HG03066 (cell line): Measurements from ENCODE around the gene RABEPK.
"Not testable (repeated sequence)": the region's sequence is repeated elsewhere in the genome, so short reads cannot be mapped to it uniquely, and the experiment has no call there.

Experiments
- ATAC-seq: cut with Tn5 transposase; IDR thresholded peaks from one replicate; pipeline ENCODE4 v1.9.1; 2021; ENCODE audit warnings: low read depth; ENCODE audit not compliant: unreplicated experiment

RABEPK gene

GRCh38 chr9:125241863-125242739, 41.8 kb downstream of the RABEPK start:
- peak; percentile 12 for ATAC-seq

GRCh38 chr9:125243792-125244260, 43.5 kb downstream of the RABEPK start:
- ATAC-seq = no peak

- no peak for ATAC-seq
Measured at GRCh38 chr9:125246261-125246667, 45.9 kb downstream of the RABEPK start.

GRCh38 chr9:125254231-125254630, 53.9 kb downstream of the RABEPK start:
- no peak for ATAC-seq

GRCh38 chr9:125255781-125256391, 55.5 kb downstream of the RABEPK start:
- ATAC-seq = no peak

GRCh38 chr9:125258160-125258785, 57.9 kb downstream of the RABEPK start:
- ATAC-seq = no peak

DNA sequence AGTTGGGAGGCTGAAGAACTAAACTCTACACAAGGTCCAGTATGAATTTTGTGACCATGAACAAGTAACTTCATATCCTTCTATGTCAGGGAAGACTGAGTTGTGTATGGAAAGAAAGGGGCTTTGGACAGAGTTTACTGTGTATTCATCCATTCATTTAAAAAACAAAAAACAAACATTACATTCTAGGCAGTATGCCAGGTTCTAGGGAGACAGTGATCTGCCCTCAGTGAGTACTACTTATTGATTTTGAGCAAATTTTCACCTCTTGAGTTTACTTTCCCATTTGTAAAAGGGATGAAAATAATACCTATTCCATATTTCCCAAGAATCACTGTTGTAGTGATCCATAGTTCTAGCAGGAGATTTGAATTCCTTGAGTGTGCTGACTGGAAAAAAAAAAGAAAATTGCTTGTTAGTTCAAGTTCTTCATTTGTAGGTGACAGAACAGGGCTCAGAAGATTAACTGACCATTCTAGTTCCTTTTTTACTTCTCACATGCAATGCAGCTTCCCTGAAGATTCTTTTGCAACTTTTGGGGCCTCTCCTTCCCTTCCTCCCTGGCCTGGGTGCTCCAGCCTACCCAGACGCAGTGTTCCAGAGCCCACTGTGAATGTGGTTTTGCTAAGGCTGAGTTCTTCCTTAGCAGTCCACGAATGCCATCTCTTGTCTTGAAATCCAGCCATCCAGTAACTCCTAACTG, 58.6 kb downstream of the RABEPK start:
- no peak for ATAC-seq

DNA sequence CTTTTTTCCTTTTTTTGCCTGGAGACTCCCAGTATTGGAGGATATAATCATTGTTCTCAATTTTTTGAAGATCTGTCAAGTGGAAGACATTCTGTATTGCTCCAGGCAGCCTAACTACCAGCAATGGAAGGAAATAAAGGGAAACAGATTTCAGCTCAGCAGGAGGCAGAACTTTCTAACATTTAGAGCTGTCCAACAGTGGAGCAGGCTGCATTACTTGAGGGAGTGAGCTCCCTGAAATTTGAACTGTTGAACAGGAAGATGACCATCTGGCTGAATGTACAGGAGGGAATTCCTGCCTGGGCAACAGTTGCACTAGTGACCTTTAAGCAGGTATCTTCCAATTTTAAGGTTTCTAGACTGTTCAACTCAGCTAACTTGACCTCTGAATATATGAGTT, 60.2 kb downstream of the RABEPK start:
- no peak for ATAC-seq

DNA sequence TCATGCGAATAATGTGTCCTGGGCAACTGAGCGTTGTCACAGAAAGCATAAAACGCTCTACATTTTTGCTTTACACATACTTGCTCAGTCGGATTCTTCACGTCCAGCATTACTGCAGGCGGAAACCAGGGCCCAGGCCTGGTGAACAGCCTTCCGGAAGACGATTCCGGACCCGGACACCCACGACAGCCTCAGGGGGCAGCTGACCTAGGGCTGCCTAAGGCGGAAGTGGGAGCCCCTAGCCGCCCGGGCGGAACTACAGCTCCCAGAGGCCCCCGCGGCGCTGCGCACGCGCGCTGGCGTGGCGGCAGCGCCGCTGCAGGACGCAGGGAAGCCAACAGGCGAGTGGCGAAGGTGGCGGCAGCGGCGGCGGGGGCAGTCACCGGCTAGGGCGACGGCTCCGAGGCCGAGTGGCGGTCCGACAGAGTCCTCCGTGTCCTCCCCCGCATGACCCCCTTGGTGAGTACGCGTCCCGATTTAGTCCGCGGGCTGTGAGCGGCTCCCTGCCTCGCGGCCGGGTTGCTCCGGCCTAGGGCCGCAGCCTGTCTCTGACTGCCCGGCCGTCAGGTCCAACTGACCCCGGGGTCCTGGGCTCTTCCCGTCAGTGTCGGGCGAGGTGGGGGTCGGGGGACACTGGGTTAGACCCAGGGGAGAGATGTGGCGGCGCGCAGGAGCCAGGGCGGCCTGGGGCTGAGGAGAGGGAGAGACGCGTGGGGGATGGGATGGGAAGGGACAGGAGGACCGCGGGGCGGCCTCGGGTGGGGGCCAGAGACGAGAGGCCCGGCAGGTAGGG, 61.4 kb downstream of the RABEPK start, which contains the start of gene GAPVD1:
TSS of gene GAPVD1 (plus strand) at position 326 of the 793 bp plus-strand sequence. CDS start 37,096 bp downstream, outside the sequence.
- peak; percentile 87 for ATAC-seq

DNA sequence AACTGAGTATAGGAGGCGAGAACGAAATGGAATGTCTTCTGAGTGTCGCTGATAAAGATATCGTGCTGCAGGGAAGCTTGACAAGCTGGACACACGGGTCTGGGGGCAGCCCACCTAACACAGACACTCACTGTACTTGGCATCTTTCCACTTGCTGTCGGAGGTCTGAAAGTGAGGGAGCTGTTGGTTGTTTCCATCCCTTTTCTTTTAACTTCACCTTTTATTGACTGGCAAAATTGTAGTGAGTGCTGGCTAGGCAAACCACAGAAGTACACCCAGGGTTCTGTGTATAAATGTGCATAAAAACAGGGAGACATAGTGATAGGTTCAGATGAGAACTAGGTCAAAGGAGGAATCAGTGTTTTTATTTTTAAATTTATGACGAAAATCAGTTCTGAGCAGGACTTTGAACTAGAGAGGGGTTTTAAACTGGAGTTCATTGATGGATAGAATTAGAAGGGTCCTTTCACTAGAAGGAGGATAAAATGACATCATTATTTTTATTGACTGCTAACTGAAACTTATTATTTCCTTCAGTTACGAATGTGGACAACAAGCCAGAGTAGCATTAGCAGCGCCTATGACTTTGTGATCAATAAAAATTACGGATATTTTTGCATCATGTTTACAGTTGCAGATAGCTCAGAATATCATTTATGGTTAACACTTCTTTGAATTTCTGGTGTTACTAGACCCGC, 62.1 kb downstream of the RABEPK start:
- ATAC-seq = peak; percentile 8

- ATAC-seq = not testable (repeated sequence)
Measured at GRCh38 chr9:125264068-125264467, 63.7 kb downstream of the RABEPK start.

DNA sequence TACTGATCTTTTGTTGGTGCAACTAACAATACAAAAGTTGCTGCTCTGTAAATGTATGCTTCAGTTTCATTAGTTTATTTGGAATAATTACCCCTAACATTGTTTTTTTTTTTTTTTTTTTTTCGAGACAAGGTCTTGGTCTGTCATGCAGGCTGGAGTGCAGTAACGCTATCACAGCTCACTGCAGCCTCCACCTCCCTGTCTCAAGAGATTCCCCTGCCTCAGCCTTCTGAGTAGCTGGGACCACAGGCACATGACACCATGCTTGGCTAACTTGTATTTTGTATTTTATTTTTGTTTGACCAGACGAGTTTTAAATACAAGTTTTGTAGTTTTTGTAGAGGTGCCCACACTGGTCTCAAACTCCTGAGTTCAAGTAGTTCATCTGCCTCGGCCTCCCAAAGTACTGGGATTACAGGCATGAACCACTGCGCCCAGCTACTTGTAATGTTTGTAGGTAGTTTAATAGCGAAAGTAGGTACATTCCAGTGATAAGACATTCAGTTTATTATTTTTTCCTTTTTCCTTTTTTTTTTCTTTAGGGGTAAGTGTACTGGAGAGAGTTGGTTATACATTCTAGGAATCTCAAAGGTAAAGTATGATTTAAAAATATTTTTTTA, 68.2 kb downstream of the RABEPK start:
- no peak for ATAC-seq

GRCh38 chr9:125269014-125269397, 68.7 kb downstream of the RABEPK start:
- ATAC-seq = no peak

DNA sequence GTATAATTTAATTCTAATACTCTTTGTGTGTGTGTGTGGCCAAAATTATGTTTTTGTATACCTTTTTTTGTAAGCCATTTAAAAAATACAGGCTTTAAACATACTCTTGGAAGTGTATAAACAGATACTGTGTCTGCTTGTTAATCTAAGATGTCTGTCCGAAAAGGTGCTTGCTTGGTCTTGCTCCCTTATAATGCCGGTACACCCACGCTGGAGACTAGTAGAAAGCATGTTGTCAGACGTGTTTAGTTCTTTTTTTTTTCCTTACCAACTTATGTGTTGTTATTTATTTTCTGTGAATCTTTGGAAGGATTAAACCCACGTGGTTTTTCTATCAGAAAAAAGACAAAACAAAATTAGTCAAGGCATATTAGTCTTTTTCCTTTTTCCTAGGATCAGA, 70.7 kb downstream of the RABEPK start:
- ATAC-seq = no peak

DNA sequence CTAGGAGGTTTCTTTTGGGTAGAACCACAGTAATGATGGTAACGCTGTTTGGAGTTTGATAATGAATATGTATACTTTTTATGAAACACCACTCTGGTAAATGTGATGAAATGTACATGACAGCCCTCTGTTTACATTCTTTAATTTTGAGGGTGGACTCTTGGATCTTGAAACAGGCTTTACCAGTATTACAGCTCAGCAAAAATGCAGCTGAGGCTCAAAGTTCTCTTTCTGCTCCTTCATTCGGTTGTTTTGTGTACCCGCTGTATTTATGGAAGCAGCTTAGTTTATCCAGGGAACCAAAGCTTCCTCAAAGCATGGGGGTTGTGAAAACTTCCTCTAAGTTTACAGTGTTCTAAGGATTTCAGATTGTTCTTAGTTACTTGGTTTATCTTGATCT, 72.4 kb downstream of the RABEPK start:
- no peak for ATAC-seq

DNA sequence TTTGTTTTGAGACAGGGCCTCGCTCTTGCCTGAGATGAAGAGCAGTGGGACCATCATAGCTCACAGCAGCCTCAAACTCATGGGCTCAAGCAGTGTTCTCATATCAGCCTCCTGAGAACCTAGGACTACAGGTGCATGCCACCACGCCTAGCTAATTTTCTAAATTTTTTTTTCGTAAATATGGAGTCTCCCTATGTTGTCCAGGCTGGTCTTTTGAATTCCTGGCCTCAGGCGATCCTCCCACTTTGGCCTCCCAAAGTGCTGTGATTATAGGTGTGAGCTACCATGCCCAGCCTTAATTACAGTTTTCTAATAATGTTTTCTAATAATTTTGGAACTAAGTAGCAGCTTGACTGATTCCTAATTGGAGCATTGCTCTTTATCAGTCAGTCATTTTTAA, 76.4 kb downstream of the RABEPK start:
- ATAC-seq = no peak

GRCh38 chr9:125277411-125277810, 77.1 kb downstream of the RABEPK start:
- no peak for ATAC-seq

DNA sequence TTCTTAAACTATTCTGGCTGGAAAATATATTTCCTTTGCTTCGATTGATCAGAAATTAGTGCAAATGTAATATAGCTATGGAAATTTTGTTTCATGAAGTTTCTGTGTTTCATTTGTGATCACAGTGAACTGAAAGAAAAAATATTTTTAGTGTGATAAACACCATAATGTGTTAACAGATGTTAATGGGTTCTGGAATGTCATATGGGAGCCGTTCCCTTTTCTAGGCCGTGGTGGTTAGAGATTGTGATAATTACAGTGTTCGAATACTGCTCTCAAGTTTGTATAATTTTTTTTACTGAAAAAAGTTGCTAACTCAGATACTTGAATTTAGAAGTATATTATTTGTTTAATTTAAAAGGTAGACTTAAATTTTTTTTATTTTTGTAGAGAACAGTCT, 80.6 kb downstream of the RABEPK start:
- no peak for ATAC-seq
